Measurements from ENCODE around the gene PCED1A.

The PCED1A gene

GRCh38 chr20:2873010-2873746, 32.7 kb upstream of the PCED1A start, which contains the start of gene PTPRA:
Gene PTPRA, plus strand, starts transcription at chr20:2873481. Its CDS starts 90,797 bp downstream, at chr20:2964278.
- DNase-seq (ENCODE audit: low spot score in 2 of 2) (peak; percentile 81 to 86), ATAC-seq (replicated peaks; ENCODE audit: extremely low read depth, poor library complexity, severe bottlenecking) (peak; percentile 93)
- Mint-ChIP-seq H3K27ac (ENCODE audit: low read depth) (peak within 1 kb of the TSS; percentile 76), H3K36me3 (ENCODE audit: insufficient read depth) (peaks cover 11% of the 10 kb centered on the region), H3K27me3 (no peaks in the 10 kb centered on the region), H3K4me3 (peak within 1 kb of the TSS; percentile 90), H3K4me1 (peaks cover 48% of the 10 kb centered on the region), H3K9me3 (no peaks in the 10 kb centered on the region)

GRCh38 chr20:2872459-2873009, 32.1 kb upstream of the PCED1A start:
- Mint-ChIP-seq H3K36me3 (ENCODE audit: insufficient read depth) (peaks cover 10% of the 10 kb centered on the region), H3K27me3 (no peaks in the 10 kb centered on the region), H3K27ac (ENCODE audit: low read depth) (peak overlapping the region; percentile 49), H3K4me1 (peaks cover 50% of the 10 kb centered on the region), H3K9me3 (no peaks in the 10 kb centered on the region), H3K4me3 (peak overlapping the region; percentile 90)
- DNase-seq (ENCODE audit: low spot score in 2 of 2) (peak; percentile 54 to 60), ATAC-seq (replicated peaks; ENCODE audit: extremely low read depth, poor library complexity, severe bottlenecking) (peak; percentile 61)

DNA sequence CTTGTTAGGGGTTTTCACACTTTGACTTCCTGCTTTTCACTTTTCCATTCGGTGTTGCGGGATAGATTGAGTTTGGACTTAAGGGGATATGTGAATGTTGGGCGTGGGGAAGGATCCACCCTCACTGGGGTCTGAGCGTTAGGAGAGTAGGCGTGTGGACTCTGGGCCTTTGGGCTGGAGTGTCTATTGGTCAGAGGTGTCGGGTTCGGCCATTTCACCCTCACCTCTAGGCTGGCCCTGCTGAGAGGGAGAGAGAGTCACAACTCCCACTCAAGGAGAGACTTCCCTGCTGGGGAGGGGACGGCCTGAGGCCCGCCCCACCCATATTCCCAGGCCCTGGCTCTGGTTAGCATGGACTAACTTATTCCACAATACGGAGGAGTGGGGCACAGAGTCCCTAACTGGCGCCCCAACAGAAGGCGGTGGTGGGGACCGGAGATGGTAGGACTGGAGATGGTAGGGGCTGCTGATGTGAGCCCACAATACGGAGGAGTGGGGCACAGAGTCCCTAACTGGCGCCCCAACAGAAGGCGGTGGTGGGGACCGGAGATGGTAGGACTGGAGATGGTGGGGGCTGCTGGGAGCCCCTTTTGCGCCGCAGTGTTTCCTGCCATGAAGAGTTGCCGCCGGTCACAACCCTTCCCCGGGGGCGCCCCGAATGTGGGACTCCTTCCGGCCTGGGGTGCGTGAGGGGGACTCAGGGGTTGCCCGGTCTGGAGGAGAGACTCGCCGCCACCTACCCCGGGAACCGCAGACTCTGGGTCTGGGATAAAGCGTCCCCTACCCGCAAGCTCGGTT, 31.4 kb upstream of the PCED1A start:
- Mint-ChIP-seq H3K27ac (ENCODE audit: low read depth) (no peak overlapping the region), H3K36me3 (ENCODE audit: insufficient read depth) (peaks cover 8% of the 10 kb centered on the region), H3K4me3 (peak overlapping the region; percentile 90), H3K27me3 (no peaks in the 10 kb centered on the region), H3K4me1 (peaks cover 55% of the 10 kb centered on the region), H3K9me3 (no peaks in the 10 kb centered on the region)
- DNase-seq (ENCODE audit: low spot score in 2 of 2) (no peak), ATAC-seq (replicated peaks; ENCODE audit: extremely low read depth, poor library complexity, severe bottlenecking) (no peak)

DNA sequence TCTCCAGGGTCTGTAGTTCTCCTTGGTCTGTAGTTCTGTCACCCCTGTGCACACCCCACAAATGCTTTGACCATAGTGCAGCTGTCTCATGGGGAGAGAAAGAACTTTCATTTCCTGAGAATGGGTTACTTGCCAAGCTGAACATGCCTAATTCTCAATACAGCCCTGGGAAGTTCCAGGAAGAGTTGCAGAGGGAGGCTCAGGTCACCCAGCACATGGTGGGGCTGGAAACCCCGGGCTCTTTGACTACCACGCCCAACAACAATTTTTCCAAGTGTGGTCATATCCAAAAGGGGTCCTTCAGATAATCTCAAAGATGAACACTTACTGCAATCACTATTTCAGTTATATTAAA, 30.6 kb upstream of the PCED1A start:
- Mint-ChIP-seq H3K4me1 (peaks cover 49% of the 10 kb centered on the region), H3K27me3 (no peaks in the 10 kb centered on the region)

GRCh38 chr20:2869381-2869780, 28.9 kb upstream of the PCED1A start:
- Mint-ChIP-seq H3K9me3 (no peaks in the 10 kb centered on the region), H3K36me3 (ENCODE audit: insufficient read depth) (peaks cover 17% of the 10 kb centered on the region), H3K4me3 (no peak overlapping the region), H3K27ac (ENCODE audit: low read depth) (no peak overlapping the region), H3K4me1 (peaks cover 44% of the 10 kb centered on the region), H3K27me3 (no peaks in the 10 kb centered on the region)
- no peak for ATAC-seq (replicated peaks; ENCODE audit: extremely low read depth, poor library complexity, severe bottlenecking)
- no peak for DNase-seq (ENCODE audit: low spot score in 2 of 2)

More for the DNA sequence above, 30.6 kb upstream of the PCED1A start:
- H3K27ac Mint-ChIP-seq (ENCODE audit: low read depth): no peak overlapping the region
- no peak for DNase-seq (ENCODE audit: low spot score in 2 of 2)
- H3K4me3 Mint-ChIP-seq: peak overlapping the region; percentile 90
- peaks cover 12% of the 10 kb centered on the region for H3K36me3 Mint-ChIP-seq (ENCODE audit: insufficient read depth)
- ATAC-seq (replicated peaks; ENCODE audit: extremely low read depth, poor library complexity, severe bottlenecking): no peak
- no peaks in the 10 kb centered on the region for H3K9me3 Mint-ChIP-seq

DNA sequence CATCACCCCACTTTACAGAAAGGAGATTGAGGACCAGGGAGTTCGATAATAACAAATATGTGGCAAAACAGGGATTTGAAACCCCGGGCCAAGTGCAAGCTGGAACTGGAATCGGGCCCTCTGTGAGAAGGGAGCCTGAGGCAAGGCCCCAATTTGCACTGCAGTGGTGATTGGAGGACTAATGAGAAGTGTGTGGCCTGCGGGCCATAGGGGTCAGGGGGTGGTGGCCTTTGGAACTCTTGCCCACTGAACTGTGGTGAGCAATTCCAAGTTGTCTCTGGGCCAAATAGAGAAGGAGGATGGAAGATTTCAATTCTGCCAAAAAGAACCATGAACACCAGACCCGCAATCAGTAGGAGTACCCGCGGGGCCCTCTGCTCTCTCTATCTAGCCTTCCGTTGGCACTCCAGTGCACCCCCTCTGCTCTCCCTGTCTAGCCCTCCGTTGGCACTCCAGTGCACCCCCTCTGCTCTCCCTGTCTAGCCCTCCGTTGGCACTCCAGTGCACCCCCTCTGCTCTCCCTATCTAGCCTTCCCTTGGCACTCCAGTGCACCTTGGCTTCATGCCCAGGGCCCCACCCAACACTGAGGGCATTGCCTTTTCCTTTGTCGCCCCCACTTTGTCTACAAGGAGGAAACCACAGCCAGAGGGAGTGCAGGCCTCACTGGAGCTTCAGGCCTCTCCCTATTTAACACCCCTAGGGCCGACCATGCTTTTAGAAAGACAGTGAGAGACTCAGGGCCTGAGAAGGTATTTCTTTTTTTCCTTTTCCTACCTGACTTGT, 26.8 kb upstream of the PCED1A start:
- H3K27ac Mint-ChIP-seq (ENCODE audit: low read depth): peak overlapping the region; percentile 75
- no peaks in the 10 kb centered on the region for H3K27me3 Mint-ChIP-seq
- DNase-seq (ENCODE audit: low spot score in 2 of 2) (no peak), ATAC-seq (replicated peaks; ENCODE audit: extremely low read depth, poor library complexity, severe bottlenecking) (no peak)
- peak overlapping the region; percentile 47 for H3K4me3 Mint-ChIP-seq
- peaks cover 13% of the 10 kb centered on the region for H3K36me3 Mint-ChIP-seq (ENCODE audit: insufficient read depth)
- no peaks in the 10 kb centered on the region for H3K9me3 Mint-ChIP-seq
- H3K4me1 Mint-ChIP-seq: peaks cover 35% of the 10 kb centered on the region

DNA sequence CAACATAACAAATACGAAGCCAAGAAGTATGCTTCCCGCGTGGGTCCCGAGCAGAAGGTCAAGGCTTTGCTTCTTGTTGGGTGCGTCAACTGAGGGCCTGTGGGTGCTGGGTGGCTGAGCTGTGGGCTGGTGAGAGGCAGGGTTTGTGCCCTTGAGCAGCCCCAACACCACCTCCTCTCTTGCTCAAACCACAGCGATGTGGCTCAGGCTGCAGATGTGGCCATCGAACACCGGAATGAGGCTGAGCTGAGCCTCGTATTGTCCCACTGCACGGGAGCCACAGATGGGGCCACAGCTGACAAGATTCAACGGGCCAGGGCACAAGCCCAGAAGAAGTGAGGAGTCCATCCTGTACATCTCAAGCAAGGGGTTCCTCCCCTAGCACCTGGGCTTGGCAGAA, 25.8 kb upstream of the PCED1A start:
- ATAC-seq (replicated peaks; ENCODE audit: extremely low read depth, poor library complexity, severe bottlenecking): peak; percentile 55
- no peak for DNase-seq (ENCODE audit: low spot score in 2 of 2)
- Mint-ChIP-seq H3K4me3 (peak overlapping the region; percentile 19), H3K27me3 (no peaks in the 10 kb centered on the region), H3K36me3 (ENCODE audit: insufficient read depth) (peaks cover 13% of the 10 kb centered on the region), H3K9me3 (no peaks in the 10 kb centered on the region), H3K27ac (ENCODE audit: low read depth) (peak overlapping the region; percentile 6), H3K4me1 (peaks cover 29% of the 10 kb centered on the region)

GRCh38 chr20:2865630-2866029, 25.2 kb upstream of the PCED1A start:
- Mint-ChIP-seq H3K27ac (ENCODE audit: low read depth) (peak overlapping the region; percentile 6), H3K4me3 (peak overlapping the region; percentile 19), H3K9me3 (no peaks in the 10 kb centered on the region), H3K4me1 (peaks cover 24% of the 10 kb centered on the region), H3K27me3 (no peaks in the 10 kb centered on the region), H3K36me3 (ENCODE audit: insufficient read depth) (peaks cover 17% of the 10 kb centered on the region)
- peak; percentile 70 for ATAC-seq (replicated peaks; ENCODE audit: extremely low read depth, poor library complexity, severe bottlenecking)
- peak; percentile 37 to 42 for DNase-seq (ENCODE audit: low spot score in 2 of 2)

DNA sequence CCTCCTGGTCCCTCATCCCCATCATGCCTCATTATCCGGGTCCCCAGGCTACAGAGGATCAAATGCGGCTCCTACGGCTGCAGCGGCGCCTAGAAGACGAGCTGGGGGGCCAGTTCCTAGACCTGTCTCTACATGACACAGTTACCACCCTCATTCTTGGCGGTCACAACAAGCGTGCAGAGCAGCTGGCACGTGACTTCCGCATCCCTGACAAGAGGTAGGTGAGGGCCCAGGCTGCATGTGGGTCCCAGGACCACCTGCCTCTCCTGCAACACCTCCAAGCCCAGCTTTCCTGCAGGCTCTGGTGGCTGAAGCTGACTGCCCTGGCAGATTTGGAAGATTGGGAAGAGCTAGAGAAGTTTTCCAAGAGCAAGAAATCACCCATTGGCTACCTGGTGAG, 24.6 kb upstream of the PCED1A start:
- no peak for DNase-seq (ENCODE audit: low spot score in 2 of 2)
- H3K36me3 Mint-ChIP-seq (ENCODE audit: insufficient read depth): peaks cover 18% of the 10 kb centered on the region
- H3K4me1 Mint-ChIP-seq: peaks cover 24% of the 10 kb centered on the region
- no peak for ATAC-seq (replicated peaks; ENCODE audit: extremely low read depth, poor library complexity, severe bottlenecking)
- H3K4me3 Mint-ChIP-seq: peak overlapping the region; percentile 19
- H3K27me3 Mint-ChIP-seq: no peaks in the 10 kb centered on the region
- H3K27ac Mint-ChIP-seq (ENCODE audit: low read depth): peak overlapping the region; percentile 6
- H3K9me3 Mint-ChIP-seq: no peaks in the 10 kb centered on the region

GRCh38 chr20:2864626-2865025, 24.2 kb upstream of the PCED1A start:
- no peak for ATAC-seq (replicated peaks; ENCODE audit: extremely low read depth, poor library complexity, severe bottlenecking)
- Mint-ChIP-seq H3K4me3 (no peak overlapping the region), H3K27me3 (no peaks in the 10 kb centered on the region), H3K9me3 (no peaks in the 10 kb centered on the region), H3K4me1 (peaks cover 24% of the 10 kb centered on the region), H3K36me3 (ENCODE audit: insufficient read depth) (peaks cover 18% of the 10 kb centered on the region), H3K27ac (ENCODE audit: low read depth) (peak overlapping the region; percentile 6)
- no peak for DNase-seq (ENCODE audit: low spot score in 2 of 2)

DNA sequence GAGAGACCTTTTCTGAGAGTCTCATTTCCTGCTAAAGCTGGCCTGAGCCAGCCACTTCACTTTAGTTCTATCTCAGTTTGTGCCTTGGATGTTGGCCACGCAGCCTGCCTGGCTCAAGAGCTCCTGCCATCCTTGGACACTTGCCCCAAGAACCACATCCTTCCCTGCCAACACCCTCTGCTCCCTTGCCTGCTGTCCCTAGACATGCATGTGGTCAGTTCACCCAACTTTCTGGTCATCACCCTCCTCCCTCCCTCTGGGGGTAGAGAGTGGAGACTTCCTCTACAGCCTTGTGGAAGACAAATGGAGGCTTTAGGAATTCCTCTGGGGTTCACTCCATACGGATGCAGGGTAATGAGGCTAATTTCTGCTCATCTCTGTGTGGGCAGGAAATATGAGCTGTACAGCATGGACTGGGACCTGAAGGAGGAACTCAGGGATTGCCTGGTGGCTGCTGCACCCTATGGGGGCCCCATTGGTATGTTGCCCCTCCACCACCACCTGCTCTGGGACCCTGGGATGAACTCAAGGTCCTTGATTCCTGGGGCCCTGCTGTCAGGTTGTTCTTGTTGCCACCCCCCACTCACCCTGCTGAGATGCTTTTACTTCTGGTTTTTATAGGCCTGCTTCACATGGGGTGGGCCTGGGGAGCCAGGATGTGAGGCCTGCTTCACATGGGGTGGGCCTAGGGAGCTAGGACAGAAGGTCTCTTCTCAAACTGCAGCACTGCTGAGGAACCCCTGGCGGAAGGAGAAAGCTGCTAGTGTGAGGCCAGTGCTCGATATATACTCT, 19.1 kb upstream of the PCED1A start:
- Mint-ChIP-seq H3K27ac (ENCODE audit: low read depth) (peak overlapping the region; percentile 74), H3K9me3 (no peaks in the 10 kb centered on the region), H3K27me3 (no peaks in the 10 kb centered on the region), H3K4me3 (no peak overlapping the region), H3K4me1 (peaks cover 6% of the 10 kb centered on the region), H3K36me3 (ENCODE audit: insufficient read depth) (peaks cover 9% of the 10 kb centered on the region)
- ATAC-seq (replicated peaks; ENCODE audit: extremely low read depth, poor library complexity, severe bottlenecking): no peak
- DNase-seq (ENCODE audit: low spot score in 2 of 2): no peak
